ENCODE measurements around the gene PARD3. TPM values are rescaled to one million over a fixed set of nuclear protein-coding genes. Genes with fewer than 3 reads are reported as not detected.

Gene PARD3
- total RNA-seq, 1 donor from 2014 or later, result 35.4 TPM

DNA sequence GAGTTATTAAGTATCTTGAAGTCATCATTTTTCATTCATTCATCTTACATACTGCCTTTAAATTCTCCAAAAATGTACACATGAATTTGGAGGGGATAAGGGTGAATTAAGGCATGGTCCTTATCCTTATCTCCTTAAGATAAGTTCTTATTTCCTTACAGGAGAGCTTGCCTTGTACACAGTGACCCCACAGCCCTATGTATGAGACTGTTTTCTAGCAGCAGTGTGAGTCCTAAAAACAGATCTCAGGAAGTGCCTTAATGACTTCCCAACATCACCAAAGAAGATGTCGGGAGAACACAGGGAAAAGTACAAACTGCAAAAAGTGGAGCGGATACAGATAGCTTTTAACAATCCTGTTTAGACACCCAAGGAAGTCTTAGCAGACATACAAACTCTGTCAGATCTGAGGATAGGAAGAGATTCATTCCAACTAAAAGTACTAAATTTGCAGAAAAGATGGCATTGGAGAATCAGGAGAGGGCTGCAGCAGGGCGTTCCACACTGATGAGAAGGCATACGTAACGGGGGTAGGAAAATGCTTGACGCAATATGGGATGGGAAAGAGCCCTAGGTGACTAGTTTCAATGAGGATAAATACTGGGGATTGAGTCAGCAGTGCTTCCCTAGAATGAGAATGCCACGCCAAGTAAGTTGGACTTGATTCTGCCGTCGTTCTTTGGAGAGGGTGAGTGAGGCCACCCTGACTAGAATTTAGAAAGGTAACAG, 570.2 kb downstream of the PARD3 start:
- H2AFZ ChIP-seq (ENCODE audit: low read depth, low read length), result no peak overlapping the region
- no peak for FAIRE-seq

DNA sequence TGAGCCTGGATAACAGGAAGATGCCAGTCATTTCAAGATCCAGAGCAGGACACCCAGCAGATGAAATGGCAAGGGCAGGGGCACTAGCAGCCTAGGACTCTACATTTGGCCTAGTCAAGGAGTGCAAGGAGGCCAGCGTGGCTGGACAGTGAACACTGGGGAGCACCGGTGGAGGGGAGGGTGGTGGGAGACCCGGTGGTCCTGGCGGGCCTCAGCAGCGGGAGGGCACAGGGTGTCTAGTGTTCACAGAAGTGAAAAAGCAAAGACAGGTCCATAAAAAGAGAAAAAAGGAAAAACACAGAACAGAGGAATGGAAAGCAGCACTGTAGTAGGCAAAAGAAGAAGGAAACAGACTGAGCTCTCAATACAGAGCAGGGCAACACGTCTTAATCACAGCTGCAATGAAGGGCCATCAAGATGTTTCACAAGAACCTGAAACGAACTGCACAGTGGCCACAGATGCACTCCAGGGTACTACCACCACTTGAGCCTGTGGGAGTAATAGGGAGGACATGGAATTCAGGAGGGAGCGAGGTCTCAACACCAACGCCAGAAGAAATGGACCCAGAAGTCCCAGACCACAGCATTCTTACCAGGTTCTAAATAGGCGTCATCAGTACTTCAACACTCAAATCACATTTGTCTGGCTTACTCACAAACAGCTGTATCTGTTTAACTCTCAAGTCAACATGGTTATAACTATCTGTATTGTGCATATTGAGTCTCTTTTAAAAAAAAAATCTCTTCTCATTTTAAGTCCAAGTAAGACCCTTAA, 573.7 kb downstream of the PARD3 start:
- H3K4me1 Mint-ChIP-seq (ENCODE audit: low read depth, unreplicated experiment), result peaks cover 6% of the 10 kb centered on the region
- no peak for FAIRE-seq
- H3K27ac Mint-ChIP-seq (ENCODE audit: unreplicated experiment), result no peak overlapping the region

More for the DNA sequence above, 570.2 kb downstream of the PARD3 start:
- no peaks in the 10 kb centered on the region for H3K4me1 ChIP-seq (ENCODE audit: insufficient read depth, low read length)
- H3K9ac ChIP-seq (ENCODE audit: low read length), result no peak overlapping the region
- H3K27ac ChIP-seq (ENCODE audit: low read depth, low read length), result no peak overlapping the region
- no peak overlapping the region for H3K4me2 ChIP-seq (ENCODE audit: low read length)
- no peaks in the 10 kb centered on the region for H3K27me3 Mint-ChIP-seq (ENCODE audit: low read depth, unreplicated experiment)
- peaks cover 2% of the 10 kb centered on the region for H3K9me3 Mint-ChIP-seq (ENCODE audit: unreplicated experiment)
- TF ChIP-seq, protein P1, sequence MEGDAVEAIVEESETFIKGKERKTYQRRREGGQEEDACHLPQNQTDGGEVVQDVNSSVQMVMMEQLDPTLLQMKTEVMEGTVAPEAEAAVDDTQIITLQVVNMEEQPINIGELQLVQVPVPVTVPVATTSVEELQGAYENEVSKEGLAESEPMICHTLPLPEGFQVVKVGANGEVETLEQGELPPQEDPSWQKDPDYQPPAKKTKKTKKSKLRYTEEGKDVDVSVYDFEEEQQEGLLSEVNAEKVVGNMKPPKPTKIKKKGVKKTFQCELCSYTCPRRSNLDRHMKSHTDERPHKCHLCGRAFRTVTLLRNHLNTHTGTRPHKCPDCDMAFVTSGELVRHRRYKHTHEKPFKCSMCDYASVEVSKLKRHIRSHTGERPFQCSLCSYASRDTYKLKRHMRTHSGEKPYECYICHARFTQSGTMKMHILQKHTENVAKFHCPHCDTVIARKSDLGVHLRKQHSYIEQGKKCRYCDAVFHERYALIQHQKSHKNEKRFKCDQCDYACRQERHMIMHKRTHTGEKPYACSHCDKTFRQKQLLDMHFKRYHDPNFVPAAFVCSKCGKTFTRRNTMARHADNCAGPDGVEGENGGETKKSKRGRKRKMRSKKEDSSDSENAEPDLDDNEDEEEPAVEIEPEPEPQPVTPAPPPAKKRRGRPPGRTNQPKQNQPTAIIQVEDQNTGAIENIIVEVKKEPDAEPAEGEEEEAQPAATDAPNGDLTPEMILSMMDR (IDR thresholded peaks at IDR 0.05; ENCODE audit: insufficient read depth, low read depth, low read length), result no peak
- no peak for TF ChIP-seq EZH2 (IDR thresholded peaks at IDR 0.05; ENCODE audit: insufficient read depth, low read length)
- H3K36me3 ChIP-seq (ENCODE audit: insufficient read depth, low read length), result no peaks in the 10 kb centered on the region
- no peak overlapping the region for H3K27ac Mint-ChIP-seq (ENCODE audit: unreplicated experiment)
- no peaks in the 10 kb centered on the region for H3K9me3 ChIP-seq (ENCODE audit: insufficient read depth, low read depth, low read length)
- H3K79me2 ChIP-seq (ENCODE audit: insufficient read depth, low read length), result no peaks in the 10 kb centered on the region
- no peak overlapping the region for H3K4me3 ChIP-seq (ENCODE audit: insufficient read depth, low read depth, low read length)
- no peak for DNase-seq (ENCODE audit: low read depth)
- no peaks in the 10 kb centered on the region for H3K27me3 ChIP-seq (ENCODE audit: insufficient read depth, low read length)
- H3K36me3 Mint-ChIP-seq (ENCODE audit: low read depth, unreplicated experiment), result peaks cover 3% of the 10 kb centered on the region
- no peaks in the 10 kb centered on the region for H4K20me1 ChIP-seq (ENCODE audit: insufficient read depth, low read length)
- H3K4me3 Mint-ChIP-seq (ENCODE audit: unreplicated experiment), result no peak overlapping the region
- H3K4me1 Mint-ChIP-seq (ENCODE audit: low read depth, unreplicated experiment), result no peaks in the 10 kb centered on the region

More for the DNA sequence above, 573.7 kb downstream of the PARD3 start:
- Histone ChIP-seq H3K9ac (ENCODE audit: low read length) (no peak overlapping the region), H3K79me2 (ENCODE audit: insufficient read depth, low read length) (no peaks in the 10 kb centered on the region), H3K9me3 (ENCODE audit: insufficient read depth, low read depth, low read length) (no peaks in the 10 kb centered on the region), H3K4me1 (ENCODE audit: insufficient read depth, low read length) (no peaks in the 10 kb centered on the region), H2AFZ (ENCODE audit: low read depth, low read length) (no peak overlapping the region), H3K4me3 (ENCODE audit: insufficient read depth, low read depth, low read length) (no peak overlapping the region), H3K27me3 (ENCODE audit: insufficient read depth, low read length) (no peaks in the 10 kb centered on the region), H3K27ac (ENCODE audit: low read depth, low read length) (no peak overlapping the region), H4K20me1 (ENCODE audit: insufficient read depth, low read length) (no peaks in the 10 kb centered on the region), H3K36me3 (ENCODE audit: insufficient read depth, low read length) (no peaks in the 10 kb centered on the region), H3K4me2 (ENCODE audit: low read length) (no peak overlapping the region)
- no peaks in the 10 kb centered on the region for H3K27me3 Mint-ChIP-seq (ENCODE audit: low read depth, unreplicated experiment)
- no peak for TF ChIP-seq EZH2 (IDR thresholded peaks at IDR 0.05; ENCODE audit: insufficient read depth, low read length)
- TF ChIP-seq, protein P1 (IDR thresholded peaks at IDR 0.05; ENCODE audit: insufficient read depth, low read depth, low read length), result no peak
- H3K36me3 Mint-ChIP-seq (ENCODE audit: low read depth, unreplicated experiment), result peaks cover 3% of the 10 kb centered on the region
- peaks cover 2% of the 10 kb centered on the region for H3K9me3 Mint-ChIP-seq (ENCODE audit: unreplicated experiment)
- no peak for DNase-seq (ENCODE audit: low read depth)
- H3K4me3 Mint-ChIP-seq (ENCODE audit: unreplicated experiment), result no peak overlapping the region

All from astrocyte (in vitro differentiated cells and primary cell).